ENCODE results near the gene GDPD5.
A peak's percentile ranks its signal among the peaks of the same experiment; 100 is the strongest.

The GDPD5 gene

GRCh38 chr11:75534259-75535069 lies 8.7 kb upstream of the GDPD5 start:
- DNase-seq: no peak

- no peak for DNase-seq
These were observed 8.1 kb upstream of the GDPD5 start for GRCh38 chr11:75533896-75534258.

GRCh38 chr11:75532200-75533048 lies 6.7 kb upstream of the GDPD5 start:
- peak; percentile 7 for DNase-seq

GRCh38 chr11:75531325-75531724 lies 5.6 kb upstream of the GDPD5 start:
- no peak for DNase-seq

GRCh38 chr11:75530577-75530976 lies 4.8 kb upstream of the GDPD5 start:
- DNase-seq: no peak

GRCh38 chr11:75527938-75528735 lies 2.4 kb upstream of the GDPD5 start:
- no peak for DNase-seq

GRCh38 chr11:75527130-75527529 lies 1.4 kb upstream of the GDPD5 start:
- no peak for DNase-seq

- DNase-seq: no peak
These were observed 426 bp upstream of the GDPD5 start for GRCh38 chr11:75526192-75526541.

GRCh38 chr11:75524665-75525432 lies 892 bp downstream of the GDPD5 start:
- DNase-seq: no peak

GRCh38 chr11:75523811-75524664 lies 1.7 kb downstream of the GDPD5 start:
- no peak for DNase-seq

- DNase-seq: no peak
These were observed 2.6 kb downstream of the GDPD5 start for GRCh38 chr11:75523189-75523588.

- no peak for DNase-seq
These were observed 3.3 kb downstream of the GDPD5 start for GRCh38 chr11:75522286-75523044.

GRCh38 chr11:75520688-75521087 lies 5.1 kb downstream of the GDPD5 start:
- no peak for DNase-seq

GRCh38 chr11:75518771-75519653 lies 6.7 kb downstream of the GDPD5 start:
- no peak for DNase-seq

- no peak for DNase-seq
These were observed 7.6 kb downstream of the GDPD5 start for GRCh38 chr11:75518204-75518549.

GRCh38 chr11:75516886-75517285 lies 8.9 kb downstream of the GDPD5 start:
- no peak for DNase-seq

GRCh38 chr11:75516140-75516539 lies 9.6 kb downstream of the GDPD5 start:
- DNase-seq: no peak

- DNase-seq: no peak
These were observed 11.1 kb downstream of the GDPD5 start for GRCh38 chr11:75514596-75514995.

GRCh38 chr11:75513250-75513649 lies 12.5 kb downstream of the GDPD5 start:
- no peak for DNase-seq

- no peak for DNase-seq
These were observed 15.1 kb downstream of the GDPD5 start for GRCh38 chr11:75510723-75511019.
